ENCODE data around the gene SEPTIN1. TPM values are rescaled to one million over a fixed set of nuclear protein-coding genes. Genes with fewer than 3 reads are reported as not detected.
A peak's percentile ranks its signal among the peaks of the same experiment; 100 is the strongest.

SEPTIN1 gene
- total RNA-seq, 3 donors from 2014 or later (not counting 1 experiment from before 2014, with no cell fraction given) = 196 to 210 (median 205) TPM

- peak; percentile 80 to 96 for DNase-seq
- Histone ChIP-seq H3K27me3 (ENCODE audit: control insufficient read depth, insufficient read depth, low read length) (no peaks in the 10 kb centered on the region), H3K36me3 (ENCODE audit: control insufficient read depth, insufficient read depth, low read length) (peaks cover 16% of the 10 kb centered on the region), H3K27ac (ENCODE audit: low read length) (peak overlapping the region; percentile 99), H3K4me3 (ENCODE audit: low read length) (peak overlapping the region; percentile 64), H3K9me3 (ENCODE audit: control insufficient read depth, insufficient read depth, low read length) (no peaks in the 10 kb centered on the region), H3K4me1 (ENCODE audit: control insufficient read depth, insufficient read depth, low read length) (peaks cover 63% of the 10 kb centered on the region)
- no peak for TF ChIP-seq CTCF (IDR thresholded peaks at IDR 0.05)
- intact Hi-C loops (cut with micrococcal nuclease) = loop anchor here (1.0 to 2.0 kb wide), 2 partner anchors 8 to 43 kb away; partner anchors contain the start of gene TBC1D10B
- H3K4me3 Mint-ChIP-seq = peak overlapping the region; percentile 97
- H3K27me3 Mint-ChIP-seq (ENCODE audit: low read depth in 2 of 2) = no peaks in the 10 kb centered on the region
- peaks cover 46 to 55% of the 10 kb centered on the region in 2 donors for H3K4me1 Mint-ChIP-seq
- no peaks in the 10 kb centered on the region for H3K9me3 Mint-ChIP-seq
- ATAC-seq = peak; percentile 46 to 64 (median 52)
- H3K27ac Mint-ChIP-seq = peak overlapping the region; percentile 99 to 100
- no peaks in the 10 kb centered on the region for H3K36me3 Mint-ChIP-seq
- WGBS (ENCODE audit: insufficient coverage) = 0% methylated on average over 39 of the region's 39 CpGs
These were observed 4.5 kb downstream of the SEPTIN1 start for GRCh38 chr16:30377812-30378235.

- Histone ChIP-seq H3K4me3 (ENCODE audit: low read length) (peak overlapping the region; percentile 64), H3K36me3 (ENCODE audit: control insufficient read depth, insufficient read depth, low read length) (peaks cover 16% of the 10 kb centered on the region), H3K27me3 (ENCODE audit: control insufficient read depth, insufficient read depth, low read length) (no peaks in the 10 kb centered on the region), H3K9me3 (ENCODE audit: control insufficient read depth, insufficient read depth, low read length) (no peaks in the 10 kb centered on the region), H3K4me1 (ENCODE audit: control insufficient read depth, insufficient read depth, low read length) (peaks cover 58% of the 10 kb centered on the region), H3K27ac (ENCODE audit: low read length) (peak overlapping the region; percentile 99)
- DNase-seq (no peak), ATAC-seq (no peak)
- 40% methylated on average over 29 of the region's 29 CpGs for WGBS (ENCODE audit: insufficient coverage)
- peak overlapping the region; percentile 97 for H3K4me3 Mint-ChIP-seq
- peak overlapping the region; percentile 99 to 100 for H3K27ac Mint-ChIP-seq
- H3K27me3 Mint-ChIP-seq (ENCODE audit: low read depth in 2 of 2) = no peaks in the 10 kb centered on the region
- H3K4me1 Mint-ChIP-seq = peaks cover 41 to 52% of the 10 kb centered on the region in 2 donors
- H3K36me3 Mint-ChIP-seq = no peaks in the 10 kb centered on the region
- intact Hi-C loops (cut with micrococcal nuclease) = no loop called here
- no peak for TF ChIP-seq CTCF (IDR thresholded peaks at IDR 0.05)
- no peaks in the 10 kb centered on the region for H3K9me3 Mint-ChIP-seq
These were observed 5.1 kb downstream of the SEPTIN1 start for GRCh38 chr16:30377050-30377811.

- Histone ChIP-seq H3K27ac (ENCODE audit: low read length) (peak overlapping the region; percentile 99), H3K27me3 (ENCODE audit: control insufficient read depth, insufficient read depth, low read length) (no peaks in the 10 kb centered on the region), H3K4me1 (ENCODE audit: control insufficient read depth, insufficient read depth, low read length) (peaks cover 56% of the 10 kb centered on the region), H3K9me3 (ENCODE audit: control insufficient read depth, insufficient read depth, low read length) (no peaks in the 10 kb centered on the region), H3K4me3 (ENCODE audit: low read length) (no peak overlapping the region), H3K36me3 (ENCODE audit: control insufficient read depth, insufficient read depth, low read length) (peaks cover 16% of the 10 kb centered on the region)
- ATAC-seq = no peak
- peaks cover 43 to 52% of the 10 kb centered on the region in 2 donors for H3K4me1 Mint-ChIP-seq
- no peak for TF ChIP-seq CTCF (IDR thresholded peaks at IDR 0.05)
- 95% methylated on average over 7 of the region's 8 CpGs for WGBS (ENCODE audit: insufficient coverage)
- H3K27ac Mint-ChIP-seq = peak overlapping the region; percentile 99 to 100
- no peaks in the 10 kb centered on the region for H3K9me3 Mint-ChIP-seq
- intact Hi-C loops (cut with micrococcal nuclease) = no loop called here
- H3K4me3 Mint-ChIP-seq = no peak overlapping the region
- no peaks in the 10 kb centered on the region for H3K36me3 Mint-ChIP-seq
- no peaks in the 10 kb centered on the region for H3K27me3 Mint-ChIP-seq (ENCODE audit: low read depth in 2 of 2)
- no peak for DNase-seq
These were observed 5.9 kb downstream of the SEPTIN1 start for GRCh38 chr16:30376461-30376902.
